ENCODE results near the gene DIMT1. TPM values are rescaled to one million over a fixed set of nuclear protein-coding genes. Genes with fewer than 3 reads are reported as not detected.
A peak's percentile ranks its signal among the peaks of the same experiment; 100 is the strongest.

Gene DIMT1
- 28.2 and 28.7 TPM in 2 replicates for total RNA-seq

GRCh38 chr5:62403411-62404250 is at the start of gene DIMT1:
Gene DIMT1, minus strand, starts transcription at chr5:62403905. Its CDS starts 133 bp downstream, at chr5:62403772.
- peak; percentile 86 for DNase-seq
- H3K27me3 Mint-ChIP-seq = no peaks in the 10 kb centered on the region
- no peak for TF ChIP-seq CTCF (IDR thresholded peaks at IDR 0.05)
- H3K36me3 Mint-ChIP-seq (ENCODE audit: low read depth) = peaks cover 33% of the 10 kb centered on the region
- CTCF ChIA-PET = no interaction called here
- peak within 1 kb of the TSS; percentile 89 for H3K27ac Mint-ChIP-seq
- intact Hi-C loops (cut with micrococcal nuclease) = loop anchor here (1.0 to 5.0 kb wide), 5 partner anchors 9 to 1071 kb away; partner anchors contain the start of genes IPO11, KIF2A and ZSWIM6
- POLR2A ChIA-PET = interaction anchor here (0.9 to 5.2 kb wide), 7 partner anchors 10 to 1072 kb away, joined by 3 to 99 read pairs (median 4); partner anchors contain the start of genes IPO11 and KIF2A
- peaks cover 23% of the 10 kb centered on the region for H3K4me1 Mint-ChIP-seq
- ATAC-seq (ENCODE audit: low read depth) = peak; percentile 97
- peak within 1 kb of the TSS; percentile 94 for H3K4me3 Mint-ChIP-seq
- no peaks in the 10 kb centered on the region for H3K9me3 Mint-ChIP-seq

- CTCF ChIA-PET = no interaction called here
- TF ChIP-seq CTCF (IDR thresholded peaks at IDR 0.05) = no peak
- no peaks in the 10 kb centered on the region for H3K9me3 Mint-ChIP-seq
- intact Hi-C loops (cut with micrococcal nuclease) = no loop called here
- DNase-seq = no peak
- H3K36me3 Mint-ChIP-seq (ENCODE audit: low read depth) = peaks cover 60% of the 10 kb centered on the region
- no peak overlapping the region for H3K27ac Mint-ChIP-seq
- no peak for ATAC-seq (ENCODE audit: low read depth)
- POLR2A ChIA-PET = no interaction called here
- H3K4me3 Mint-ChIP-seq = no peak overlapping the region
- no peaks in the 10 kb centered on the region for H3K27me3 Mint-ChIP-seq
- H3K4me1 Mint-ChIP-seq = no peaks in the 10 kb centered on the region
These were observed 46.6 kb upstream of the DIMT1 start for GRCh38 chr5:62450259-62450658.

GRCh38 chr5:62448528-62448927 is 44.8 kb upstream of the DIMT1 start:
- CTCF ChIA-PET = no interaction called here
- H3K4me1 Mint-ChIP-seq = no peaks in the 10 kb centered on the region
- H3K27ac Mint-ChIP-seq = no peak overlapping the region

GRCh38 chr5:62432621-62433064 is 28.9 kb upstream of the DIMT1 start:
- intact Hi-C loops (cut with micrococcal nuclease) = no loop called here
- DNase-seq (no peak), ATAC-seq (ENCODE audit: low read depth) (no peak)
- no peaks in the 10 kb centered on the region for H3K4me1 Mint-ChIP-seq
- H3K4me3 Mint-ChIP-seq = no peak overlapping the region
- no peak for TF ChIP-seq CTCF (IDR thresholded peaks at IDR 0.05)
- no peak overlapping the region for H3K27ac Mint-ChIP-seq
- no peaks in the 10 kb centered on the region for H3K27me3 Mint-ChIP-seq
- no peaks in the 10 kb centered on the region for H3K9me3 Mint-ChIP-seq
- H3K36me3 Mint-ChIP-seq (ENCODE audit: low read depth) = peaks cover 17% of the 10 kb centered on the region
- CTCF ChIA-PET = interaction anchor here (1.3 kb wide), 1 partner anchor 28 kb away, joined by 3 read pairs; no protein-coding TSS in a partner anchor
- POLR2A ChIA-PET = interaction anchor here (0.6 kb wide), 1 partner anchor 39 kb away, joined by 3 read pairs; no protein-coding TSS in a partner anchor

More at GRCh38 chr5:62448528-62448927, 44.8 kb upstream of the DIMT1 start:
- ATAC-seq (ENCODE audit: low read depth) = no peak
- Mint-ChIP-seq H3K9me3 (no peaks in the 10 kb centered on the region), H3K36me3 (ENCODE audit: low read depth) (peaks cover 52% of the 10 kb centered on the region), H3K4me3 (no peak overlapping the region), H3K27me3 (no peaks in the 10 kb centered on the region)
- POLR2A ChIA-PET = no interaction called here
- TF ChIP-seq CTCF (IDR thresholded peaks at IDR 0.05) = no peak
- intact Hi-C loops (cut with micrococcal nuclease) = no loop called here
- no peak for DNase-seq
